Measurements from ENCODE around the gene PNKD.

GRCh38 chr2:218386505-218387368 is 116.4 kb downstream of the PNKD start:
- no peak for TF ChIP-seq CTCF (IDR thresholded peaks at IDR 0.05)
- no peak for TF ChIP-seq POLR2A (IDR thresholded peaks at IDR 0.05)

Data from adrenal gland (tissue), 5 donors.